AG09309 (cell line): ENCODE measurements around the gene POLR3G.

Experiments
- DNase-seq: peaks from one replicate; pipeline ENCODE4 v3.0.0-alpha.2; 2010; ENCODE audit warnings: low read depth
- H3K4me3 ChIP-seq: 2 replicates; pipeline ENCODE4 v1.5.1; 2011; ENCODE audit warnings: mild to moderate bottlenecking, low read depth, low read length, moderate library complexity; ENCODE audit not compliant: control insufficient read depth
- TF ChIP-seq, protein P1 (sequence below): IDR thresholded peaks from 2 replicates; pipeline ENCODE4 v1.5.1; 2011; ENCODE audit warnings: mild to moderate bottlenecking, low read depth, low read length, inconsistent platforms; ENCODE audit not compliant: insufficient read depth, control insufficient read depth; ENCODE audit errors: missing control alignments

Gene POLR3G

DNA sequence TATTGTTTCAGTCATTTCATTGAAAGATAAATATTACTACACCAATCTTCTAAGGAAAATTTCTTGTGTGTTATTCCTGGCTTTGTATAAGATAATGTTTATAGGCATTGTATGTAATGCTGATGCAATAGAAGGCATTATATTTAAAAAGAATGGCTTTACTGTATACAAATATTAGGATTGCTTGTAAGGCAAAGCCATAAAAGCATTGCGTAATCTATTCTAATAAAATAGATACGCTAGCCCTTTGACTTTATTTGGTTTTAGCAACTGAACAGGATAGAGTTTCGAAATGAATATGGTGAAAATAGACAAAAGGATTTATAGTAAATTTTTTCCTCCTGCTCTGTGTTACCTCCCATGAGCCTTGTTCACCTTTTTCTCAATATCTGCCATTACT, 60.3 kb downstream of the POLR3G start:
- DNase-seq, result no peak
- TF ChIP-seq, protein P1, sequence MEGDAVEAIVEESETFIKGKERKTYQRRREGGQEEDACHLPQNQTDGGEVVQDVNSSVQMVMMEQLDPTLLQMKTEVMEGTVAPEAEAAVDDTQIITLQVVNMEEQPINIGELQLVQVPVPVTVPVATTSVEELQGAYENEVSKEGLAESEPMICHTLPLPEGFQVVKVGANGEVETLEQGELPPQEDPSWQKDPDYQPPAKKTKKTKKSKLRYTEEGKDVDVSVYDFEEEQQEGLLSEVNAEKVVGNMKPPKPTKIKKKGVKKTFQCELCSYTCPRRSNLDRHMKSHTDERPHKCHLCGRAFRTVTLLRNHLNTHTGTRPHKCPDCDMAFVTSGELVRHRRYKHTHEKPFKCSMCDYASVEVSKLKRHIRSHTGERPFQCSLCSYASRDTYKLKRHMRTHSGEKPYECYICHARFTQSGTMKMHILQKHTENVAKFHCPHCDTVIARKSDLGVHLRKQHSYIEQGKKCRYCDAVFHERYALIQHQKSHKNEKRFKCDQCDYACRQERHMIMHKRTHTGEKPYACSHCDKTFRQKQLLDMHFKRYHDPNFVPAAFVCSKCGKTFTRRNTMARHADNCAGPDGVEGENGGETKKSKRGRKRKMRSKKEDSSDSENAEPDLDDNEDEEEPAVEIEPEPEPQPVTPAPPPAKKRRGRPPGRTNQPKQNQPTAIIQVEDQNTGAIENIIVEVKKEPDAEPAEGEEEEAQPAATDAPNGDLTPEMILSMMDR, result no peak
- no peak overlapping the region for H3K4me3 ChIP-seq

DNA sequence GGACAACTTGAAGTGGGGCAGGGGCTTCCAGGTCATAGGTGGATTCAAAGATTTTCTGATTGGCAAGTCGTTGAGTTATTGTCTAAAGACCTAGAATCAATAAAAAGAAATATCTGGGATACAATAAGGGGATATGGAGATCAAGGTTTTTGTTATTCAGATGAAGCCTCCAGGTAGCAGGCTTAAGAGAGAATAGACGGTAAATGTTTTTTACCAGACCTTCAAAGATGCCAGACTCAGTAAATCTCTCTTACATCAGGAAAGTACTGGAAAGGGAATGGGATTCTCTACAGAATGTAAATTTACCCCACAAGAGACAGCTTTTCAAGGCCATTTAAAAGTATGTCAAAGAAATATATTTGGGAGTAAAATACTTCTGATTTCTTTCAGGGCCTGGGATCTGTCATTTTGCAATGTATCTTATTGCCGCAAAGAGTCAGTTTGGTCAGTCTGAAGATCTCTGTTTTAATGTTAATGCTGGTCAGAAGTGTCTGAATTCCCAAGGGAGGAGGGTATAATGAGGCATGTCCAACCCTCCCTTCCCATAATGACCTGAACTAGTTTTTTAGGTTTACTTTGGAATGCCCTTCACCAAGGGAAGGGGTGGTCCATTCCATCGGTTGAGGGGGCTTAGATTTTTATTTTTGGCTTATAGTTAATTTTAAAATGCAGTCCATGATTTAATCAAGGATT, 68.3 kb downstream of the POLR3G start:
- DNase-seq, result no peak
- TF ChIP-seq, protein P1, result no peak
- H3K4me3 ChIP-seq, result no peak overlapping the region

DNA sequence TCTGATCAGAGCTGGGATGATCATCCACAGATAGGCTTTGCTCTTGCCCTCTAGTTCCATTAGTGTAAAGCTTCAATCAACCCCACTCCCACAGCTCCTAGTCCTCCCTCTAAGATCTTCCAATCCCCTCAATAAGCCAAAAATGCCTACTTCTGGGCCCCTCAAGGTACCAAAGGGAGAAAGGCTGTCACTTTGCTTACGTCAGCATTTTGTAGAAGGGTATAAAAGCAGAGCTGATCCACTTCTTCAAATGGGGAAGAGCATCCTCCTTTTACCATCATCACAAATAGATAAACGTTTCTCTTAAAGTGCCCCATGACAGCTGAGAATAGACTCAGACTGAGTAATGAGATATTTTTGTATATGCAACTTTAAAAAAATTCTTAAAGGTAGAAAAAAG, 70.8 kb downstream of the POLR3G start:
- TF ChIP-seq, protein P1, result no peak
- no peak for DNase-seq
- H3K4me3 ChIP-seq, result no peak overlapping the region

DNA sequence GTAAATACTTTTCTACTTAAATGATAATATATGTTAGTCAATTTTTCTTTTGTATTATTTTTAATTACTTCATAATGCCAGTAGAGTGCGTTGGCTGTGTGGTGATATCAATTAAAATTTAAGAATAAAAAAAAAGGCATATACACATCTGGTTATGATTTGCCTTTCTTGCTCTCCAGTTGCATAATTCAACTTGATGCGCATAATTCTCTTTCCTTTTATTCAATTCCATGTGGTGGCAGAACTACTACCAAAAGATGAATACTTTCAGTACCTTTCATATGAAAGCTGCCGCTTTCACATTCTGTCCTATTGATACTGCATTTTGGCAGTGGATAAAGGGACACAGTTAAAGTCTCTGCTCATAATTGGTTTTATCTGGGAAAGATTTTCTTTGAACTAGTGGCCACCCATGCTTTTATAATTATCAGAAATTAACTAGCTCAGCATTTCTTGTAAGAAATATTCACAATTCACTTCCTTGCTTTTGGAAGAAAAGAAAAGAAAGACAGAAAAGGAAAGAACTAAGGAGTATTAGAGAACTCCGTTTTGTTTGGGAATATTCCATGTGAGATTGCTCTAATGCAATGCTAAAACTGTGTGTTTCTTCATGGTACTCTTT, 71.7 kb downstream of the POLR3G start:
- no peak overlapping the region for H3K4me3 ChIP-seq
- DNase-seq, result no peak
- TF ChIP-seq, protein P1, result no peak

DNA sequence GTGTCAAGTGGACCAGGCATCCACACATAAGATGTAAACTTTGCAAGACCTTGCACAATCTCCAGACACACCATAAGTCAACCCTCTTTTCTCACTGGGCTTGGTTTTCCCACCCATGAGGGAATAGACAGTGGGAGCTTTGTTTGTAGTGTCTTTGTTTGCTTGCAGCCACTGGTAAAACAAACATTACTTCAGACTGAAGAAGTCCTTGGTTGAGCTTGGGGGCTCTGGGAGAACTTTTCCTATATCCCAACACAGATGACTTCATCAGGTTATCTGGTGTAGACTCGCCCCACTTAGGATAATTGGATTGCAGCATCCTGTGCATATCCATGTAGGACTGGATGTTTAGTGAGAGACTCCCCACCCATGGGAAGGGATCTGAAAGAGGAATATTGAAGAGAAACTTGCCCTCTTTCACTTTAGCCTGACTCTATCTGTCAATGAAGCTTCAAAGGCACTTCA, 72.4 kb downstream of the POLR3G start:
- TF ChIP-seq, protein P1, result no peak
- DNase-seq, result no peak
- no peak overlapping the region for H3K4me3 ChIP-seq

DNA sequence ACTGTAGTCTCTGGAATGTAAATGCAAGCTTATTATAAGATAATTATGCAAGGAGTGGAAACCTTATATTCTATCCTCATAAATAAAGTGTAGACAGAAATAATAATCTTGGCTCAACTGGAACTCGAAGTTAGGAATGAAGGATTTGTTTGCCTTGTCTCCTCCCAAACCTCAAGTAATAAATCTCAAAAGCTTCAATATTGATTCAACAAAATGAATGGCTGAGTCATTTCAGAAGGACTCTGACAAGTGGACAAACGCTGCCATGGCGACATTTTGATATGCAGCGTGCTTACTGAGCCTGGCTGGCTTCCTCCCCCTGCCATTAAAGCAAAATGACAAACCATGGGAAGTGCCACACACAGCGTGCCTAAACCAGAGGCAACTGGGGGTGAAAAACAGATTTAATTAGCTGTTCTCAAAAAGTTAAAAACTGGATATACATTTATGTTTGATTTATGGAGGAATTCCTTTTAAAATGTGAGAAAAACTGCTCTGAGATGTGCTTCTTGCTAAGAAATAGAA, 73.5 kb downstream of the POLR3G start:
- no peak overlapping the region for H3K4me3 ChIP-seq
- no peak for DNase-seq
- TF ChIP-seq, protein P1, result no peak
